HG03135 (cell line): ENCODE results near the gene ELFN2.

ENCODE experiments used
- ATAC-seq: cut with Tn5 transposase; IDR thresholded peaks from one replicate; pipeline ENCODE4 v1.9.1; 2021; ENCODE audit warnings: mild to moderate bottlenecking, moderate library complexity; ENCODE audit not compliant: unreplicated experiment

The ELFN2 gene

GRCh38 chr22:37387793-37388192, 39.5 kb downstream of the ELFN2 start:
- no peak for ATAC-seq

- no peak for ATAC-seq
Measured at GRCh38 chr22:37386441-37386840, 40.8 kb downstream of the ELFN2 start.

- ATAC-seq = no peak
Measured at GRCh38 chr22:37384691-37385090, 42.6 kb downstream of the ELFN2 start.

- ATAC-seq = no peak
Measured at GRCh38 chr22:37383341-37383740, 43.9 kb downstream of the ELFN2 start.

GRCh38 chr22:37381489-37381888, 45.8 kb downstream of the ELFN2 start:
- ATAC-seq = no peak

- ATAC-seq = no peak
Measured at GRCh38 chr22:37379722-37380121, 47.6 kb downstream of the ELFN2 start.

- no peak for ATAC-seq
Measured at GRCh38 chr22:37379085-37379484, 48.2 kb downstream of the ELFN2 start.

GRCh38 chr22:37378642-37379058, 48.6 kb downstream of the ELFN2 start:
- no peak for ATAC-seq

GRCh38 chr22:37377927-37378326, 49.4 kb downstream of the ELFN2 start:
- ATAC-seq = no peak

- ATAC-seq = no peak
Measured at GRCh38 chr22:37377138-37377537, 50.1 kb downstream of the ELFN2 start.

- no peak for ATAC-seq
Measured at GRCh38 chr22:37376643-37377042, 50.6 kb downstream of the ELFN2 start.

- ATAC-seq = no peak
Measured at GRCh38 chr22:37375801-37376200, 51.5 kb downstream of the ELFN2 start.

GRCh38 chr22:37374571-37374970, 52.7 kb downstream of the ELFN2 start:
- ATAC-seq = no peak

GRCh38 chr22:37373451-37373850, 53.8 kb downstream of the ELFN2 start:
- no peak for ATAC-seq

- ATAC-seq = no peak
Measured at GRCh38 chr22:37371911-37372310, 55.4 kb downstream of the ELFN2 start.

- ATAC-seq = no peak
Measured at GRCh38 chr22:37371491-37371890, 55.8 kb downstream of the ELFN2 start.

GRCh38 chr22:37370306-37370979, 56.8 kb downstream of the ELFN2 start:
- ATAC-seq = no peak

- ATAC-seq = no peak
Measured at GRCh38 chr22:37369483-37369882, 57.8 kb downstream of the ELFN2 start.

- ATAC-seq = no peak
Measured at GRCh38 chr22:37368058-37368457, 59.2 kb downstream of the ELFN2 start.

GRCh38 chr22:37366601-37367000, 60.7 kb downstream of the ELFN2 start:
- no peak for ATAC-seq

GRCh38 chr22:37365950-37366349, 61.3 kb downstream of the ELFN2 start:
- ATAC-seq = no peak

GRCh38 chr22:37363261-37363992, 63.9 kb downstream of the ELFN2 start:
- no peak for ATAC-seq

GRCh38 chr22:37362621-37363020, 64.7 kb downstream of the ELFN2 start:
- no peak for ATAC-seq
